ENCODE data around the gene GPER1. TPM values are rescaled to one million over a fixed set of nuclear protein-coding genes. Genes with fewer than 3 reads are reported as not detected.

The GPER1 gene
- total and polyA plus RNA-seq, 4 donors = 2.9 to 23.1 (median 7.4) TPM

GRCh38 chr7:1070544-1071011, 17.3 kb upstream of the GPER1 start:
- Histone ChIP-seq H3K4me3 (ENCODE audit: low read depth in 1 of 3, low read length in 3 of 3) (no peak overlapping the region), H3K27ac (ENCODE audit: low read depth in 1 of 2, low read length in 2 of 2) (no peak overlapping the region), H3K27me3 (ENCODE audit: control insufficient read depth in 4 of 4, insufficient read depth in 4 of 4, low read length in 3 of 4) (no peaks in the 10 kb centered on the region), H3K36me3 (ENCODE audit: control insufficient read depth in 4 of 4, insufficient read depth in 3 of 4, low read depth in 1 of 4, low read length in 3 of 4) (no peaks in the 10 kb centered on the region), H3K9ac (ENCODE audit: low read depth in 1 of 2, low read length in 2 of 2) (no peak overlapping the region), H3K9me3 (ENCODE audit: control insufficient read depth in 4 of 4, low read length in 3 of 4) (no peaks in the 10 kb centered on the region), H3K4me1 (ENCODE audit: control insufficient read depth in 4 of 4, insufficient read depth in 4 of 4, low read length in 3 of 4) (peaks cover under 1 to 5% (median 4%) of the 10 kb centered on the region in 4 donors)
- TF ChIP-seq RXRA (IDR thresholded peaks at IDR 0.05) (no peak), SP1 (IDR thresholded peaks at IDR 0.05) (no peak), NR2F2 (IDR thresholded peaks at IDR 0.05) (no peak), HNF4G (IDR thresholded peaks at IDR 0.05) (no peak), FOXA2 (IDR thresholded peaks at IDR 0.05) (no peak), TAF1 (conservative IDR thresholded peaks at IDR 0.05) (no peak), MAX (IDR thresholded peaks at IDR 0.05) (no peak), YY1 (IDR thresholded peaks at IDR 0.05) (no peak), JUND (IDR thresholded peaks at IDR 0.05) (no peak), RAD21 (IDR thresholded peaks at IDR 0.05) (no peak), ZBTB33 (IDR thresholded peaks at IDR 0.05) (no peak), HNF4A (conservative IDR thresholded peaks at IDR 0.05) (no peak)
- TF ChIP-seq, protein P1, sequence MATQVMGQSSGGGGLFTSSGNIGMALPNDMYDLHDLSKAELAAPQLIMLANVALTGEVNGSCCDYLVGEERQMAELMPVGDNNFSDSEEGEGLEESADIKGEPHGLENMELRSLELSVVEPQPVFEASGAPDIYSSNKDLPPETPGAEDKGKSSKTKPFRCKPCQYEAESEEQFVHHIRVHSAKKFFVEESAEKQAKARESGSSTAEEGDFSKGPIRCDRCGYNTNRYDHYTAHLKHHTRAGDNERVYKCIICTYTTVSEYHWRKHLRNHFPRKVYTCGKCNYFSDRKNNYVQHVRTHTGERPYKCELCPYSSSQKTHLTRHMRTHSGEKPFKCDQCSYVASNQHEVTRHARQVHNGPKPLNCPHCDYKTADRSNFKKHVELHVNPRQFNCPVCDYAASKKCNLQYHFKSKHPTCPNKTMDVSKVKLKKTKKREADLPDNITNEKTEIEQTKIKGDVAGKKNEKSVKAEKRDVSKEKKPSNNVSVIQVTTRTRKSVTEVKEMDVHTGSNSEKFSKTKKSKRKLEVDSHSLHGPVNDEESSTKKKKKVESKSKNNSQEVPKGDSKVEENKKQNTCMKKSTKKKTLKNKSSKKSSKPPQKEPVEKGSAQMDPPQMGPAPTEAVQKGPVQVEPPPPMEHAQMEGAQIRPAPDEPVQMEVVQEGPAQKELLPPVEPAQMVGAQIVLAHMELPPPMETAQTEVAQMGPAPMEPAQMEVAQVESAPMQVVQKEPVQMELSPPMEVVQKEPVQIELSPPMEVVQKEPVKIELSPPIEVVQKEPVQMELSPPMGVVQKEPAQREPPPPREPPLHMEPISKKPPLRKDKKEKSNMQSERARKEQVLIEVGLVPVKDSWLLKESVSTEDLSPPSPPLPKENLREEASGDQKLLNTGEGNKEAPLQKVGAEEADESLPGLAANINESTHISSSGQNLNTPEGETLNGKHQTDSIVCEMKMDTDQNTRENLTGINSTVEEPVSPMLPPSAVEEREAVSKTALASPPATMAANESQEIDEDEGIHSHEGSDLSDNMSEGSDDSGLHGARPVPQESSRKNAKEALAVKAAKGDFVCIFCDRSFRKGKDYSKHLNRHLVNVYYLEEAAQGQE (IDR thresholded peaks at IDR 0.05) = no peak
- TF ChIP-seq, protein P2, sequence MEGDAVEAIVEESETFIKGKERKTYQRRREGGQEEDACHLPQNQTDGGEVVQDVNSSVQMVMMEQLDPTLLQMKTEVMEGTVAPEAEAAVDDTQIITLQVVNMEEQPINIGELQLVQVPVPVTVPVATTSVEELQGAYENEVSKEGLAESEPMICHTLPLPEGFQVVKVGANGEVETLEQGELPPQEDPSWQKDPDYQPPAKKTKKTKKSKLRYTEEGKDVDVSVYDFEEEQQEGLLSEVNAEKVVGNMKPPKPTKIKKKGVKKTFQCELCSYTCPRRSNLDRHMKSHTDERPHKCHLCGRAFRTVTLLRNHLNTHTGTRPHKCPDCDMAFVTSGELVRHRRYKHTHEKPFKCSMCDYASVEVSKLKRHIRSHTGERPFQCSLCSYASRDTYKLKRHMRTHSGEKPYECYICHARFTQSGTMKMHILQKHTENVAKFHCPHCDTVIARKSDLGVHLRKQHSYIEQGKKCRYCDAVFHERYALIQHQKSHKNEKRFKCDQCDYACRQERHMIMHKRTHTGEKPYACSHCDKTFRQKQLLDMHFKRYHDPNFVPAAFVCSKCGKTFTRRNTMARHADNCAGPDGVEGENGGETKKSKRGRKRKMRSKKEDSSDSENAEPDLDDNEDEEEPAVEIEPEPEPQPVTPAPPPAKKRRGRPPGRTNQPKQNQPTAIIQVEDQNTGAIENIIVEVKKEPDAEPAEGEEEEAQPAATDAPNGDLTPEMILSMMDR (IDR thresholded peaks at IDR 0.05; ENCODE audit: low read depth, low read length, missing input control) = no peak
- TF ChIP-seq, protein P3, sequence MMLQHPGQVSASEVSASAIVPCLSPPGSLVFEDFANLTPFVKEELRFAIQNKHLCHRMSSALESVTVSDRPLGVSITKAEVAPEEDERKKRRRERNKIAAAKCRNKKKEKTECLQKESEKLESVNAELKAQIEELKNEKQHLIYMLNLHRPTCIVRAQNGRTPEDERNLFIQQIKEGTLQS (IDR thresholded peaks at IDR 0.05) = no peak
- no peak for DNase-seq (ENCODE audit: low spot score)
- 98% methylated on average over 42 of the region's 42 CpGs for WGBS

DNA sequence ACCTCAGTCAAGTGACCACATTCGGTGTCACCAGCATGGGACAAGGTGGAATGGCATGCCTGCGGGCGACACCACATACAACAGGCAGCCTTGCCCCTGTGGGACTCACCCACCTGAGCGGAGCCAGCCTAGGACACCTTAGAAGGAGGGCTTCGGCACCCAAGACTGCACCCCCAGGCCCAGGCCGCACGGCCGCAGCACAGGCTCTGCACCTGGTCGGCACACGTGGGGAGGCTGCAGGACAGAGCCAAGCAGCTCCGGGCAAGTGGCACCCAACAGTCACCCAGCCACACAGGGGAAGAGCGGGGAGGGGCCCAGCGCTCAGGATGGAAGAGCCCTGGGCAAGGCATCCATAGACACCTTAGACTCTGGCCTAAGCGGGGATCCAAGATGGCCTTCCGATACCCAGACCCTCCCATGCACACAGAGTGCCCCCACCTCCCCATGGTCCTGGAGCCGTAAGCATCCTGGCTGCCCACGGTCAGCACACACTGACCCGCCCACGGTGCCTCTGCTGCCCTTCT, 16.1 kb upstream of the GPER1 start:
- DNase-seq (ENCODE audit: low spot score) = no peak
- Histone ChIP-seq H3K27me3 (ENCODE audit: control insufficient read depth in 4 of 4, insufficient read depth in 4 of 4, low read length in 3 of 4) (no peaks in the 10 kb centered on the region), H3K36me3 (ENCODE audit: control insufficient read depth in 4 of 4, insufficient read depth in 3 of 4, low read depth in 1 of 4, low read length in 3 of 4) (no peaks in the 10 kb centered on the region), H3K27ac (ENCODE audit: low read depth in 1 of 2, low read length in 2 of 2) (no peak overlapping the region), H3K4me1 (ENCODE audit: control insufficient read depth in 4 of 4, insufficient read depth in 4 of 4, low read length in 3 of 4) (no peaks in the 10 kb centered on the region), H3K9ac (ENCODE audit: low read depth in 1 of 2, low read length in 2 of 2) (no peak overlapping the region), H3K9me3 (ENCODE audit: control insufficient read depth in 4 of 4, low read length in 3 of 4) (no peaks in the 10 kb centered on the region), H3K4me3 (ENCODE audit: low read depth in 1 of 3, low read length in 3 of 3) (no peak overlapping the region)
- WGBS = 98% methylated on average over 19 of the region's 19 CpGs
- TF ChIP-seq ZBTB33 (IDR thresholded peaks at IDR 0.05) (no peak), RAD21 (IDR thresholded peaks at IDR 0.05) (no peak), TAF1 (conservative IDR thresholded peaks at IDR 0.05) (no peak), YY1 (IDR thresholded peaks at IDR 0.05) (no peak), JUND (IDR thresholded peaks at IDR 0.05) (no peak), MAX (IDR thresholded peaks at IDR 0.05) (no peak), GABPA (IDR thresholded peaks at IDR 0.05 in 1 of 2, conservative IDR thresholded peaks at IDR 0.05 in 1 of 2) (no peak), NR2F2 (IDR thresholded peaks at IDR 0.05) (no peak), HNF4A (conservative IDR thresholded peaks at IDR 0.05) (no peak), EGR1 (IDR thresholded peaks at IDR 0.05; ENCODE audit: low read depth in 2 of 2) (no peak)
- TF ChIP-seq, protein P1 (IDR thresholded peaks at IDR 0.05) = no peak
